ENCODE measurements around the gene RBP2. TPM values are rescaled to one million over a fixed set of nuclear protein-coding genes. Genes with fewer than 3 reads are reported as not detected.

RBP2 gene
- total and polyA plus RNA-seq, 4 donors: 0.79 TPM; not detected in 3

GRCh38 chr3:139521816-139522215 lies 45.5 kb upstream of the RBP2 start:
- peaks cover 0 to 2% (median 0%) of the 10 kb centered on the region in 4 donors for H3K36me3 ChIP-seq (ENCODE audit: control insufficient read depth in 4 of 4, insufficient read depth in 3 of 4, low read depth in 1 of 4, low read length in 3 of 4)
- H3K4me3 ChIP-seq (ENCODE audit: low read depth in 1 of 3, low read length in 3 of 3): no peak overlapping the region
- no peaks in the 10 kb centered on the region for H3K27me3 ChIP-seq (ENCODE audit: control insufficient read depth in 4 of 4, insufficient read depth in 4 of 4, low read length in 3 of 4)
- H3K9ac ChIP-seq (ENCODE audit: low read depth in 1 of 2, low read length in 2 of 2): no peak overlapping the region
- TF ChIP-seq RXRA (IDR thresholded peaks at IDR 0.05) (no peak), JUND (IDR thresholded peaks at IDR 0.05) (no peak), EGR1 (IDR thresholded peaks at IDR 0.05; ENCODE audit: low read depth in 2 of 2) (no peak), TAF1 (conservative IDR thresholded peaks at IDR 0.05) (no peak), ATF3 (IDR thresholded peaks at IDR 0.05) (no peak), HNF4G (IDR thresholded peaks at IDR 0.05) (no peak), YY1 (IDR thresholded peaks at IDR 0.05) (no peak), FOXA2 (IDR thresholded peaks at IDR 0.05) (no peak), REST (IDR thresholded peaks at IDR 0.05) (no peak), HNF4A (conservative IDR thresholded peaks at IDR 0.05) (no peak), MAX (IDR thresholded peaks at IDR 0.05) (no peak), SP1 (IDR thresholded peaks at IDR 0.05) (no peak), GABPA (IDR thresholded peaks at IDR 0.05 in 1 of 2, conservative IDR thresholded peaks at IDR 0.05 in 1 of 2) (no peak), CTCF (IDR thresholded peaks at IDR 0.05; ENCODE audit: low read depth, low read length, missing input control) (no peak), ZBTB33 (IDR thresholded peaks at IDR 0.05) (no peak), RAD21 (IDR thresholded peaks at IDR 0.05) (no peak), FOXA1 (IDR thresholded peaks at IDR 0.05) (no peak), NR2F2 (IDR thresholded peaks at IDR 0.05) (no peak)
- H3K9me3 ChIP-seq (ENCODE audit: control insufficient read depth in 4 of 4, low read length in 3 of 4): no peaks in the 10 kb centered on the region
- WGBS: 75% methylated on average over 1 of the region's 1 CpG
- no peak for DNase-seq (ENCODE audit: low spot score)
- H3K4me1 ChIP-seq (ENCODE audit: control insufficient read depth in 4 of 4, insufficient read depth in 4 of 4, low read length in 3 of 4): no peaks in the 10 kb centered on the region
- no peak overlapping the region for H3K27ac ChIP-seq (ENCODE audit: low read depth in 1 of 2, low read length in 2 of 2)
